ENCODE results near the gene NR1D1. TPM values are rescaled to one million over a fixed set of nuclear protein-coding genes. Genes with fewer than 3 reads are reported as not detected.

NR1D1 gene
- total and polyA plus RNA-seq, 2 of the 13 experiments (the other 11 are each of a cell fraction or from before 2014, with no cell fraction given): 2.1 to 2.7 TPM

GRCh38 chr17:40115101-40115436 lies 14.7 kb upstream of the NR1D1 start (continued):
- TF ChIP-seq KLF9 (CRISPR knock-in tag; IDR thresholded peaks at IDR 0.05; ENCODE audit: low read depth) (no peak), MYNN (CRISPR knock-in tag; IDR thresholded peaks at IDR 0.05; ENCODE audit: low read depth) (no peak), NCOA2 (CRISPR knock-in tag; IDR thresholded peaks at IDR 0.05) (no peak), STAT6 (CRISPR knock-in tag; IDR thresholded peaks at IDR 0.05; ENCODE audit: borderline replicate concordance) (no peak), ARID2 (CRISPR knock-in tag; IDR thresholded peaks at IDR 0.05; ENCODE audit: borderline replicate concordance) (no peak), REPIN1 (CRISPR knock-in tag; IDR thresholded peaks at IDR 0.05; ENCODE audit: borderline replicate concordance, low read depth) (0 out of 2 replicates have a peak, but pooled peaks have one; percentile 4), SMYD3 (CRISPR knock-in tag; IDR thresholded peaks at IDR 0.05) (peak; percentile 75; the same call in 1 of the 2 replicates), ZNF616 (CRISPR knock-in tag; IDR thresholded peaks at IDR 0.05; ENCODE audit: low read depth) (no peak), PAX8 (CRISPR knock-in tag; IDR thresholded peaks at IDR 0.05; ENCODE audit: borderline replicate concordance) (no peak), TARDBP (CRISPR knock-in tag; IDR thresholded peaks at IDR 0.05) (peak; percentile 23; the same call in 1 of the 2 replicates), GTF2F1 (IDR thresholded peaks at IDR 0.05; ENCODE audit: low read length) (no peak), ZNF639 (CRISPR knock-in tag; conservative IDR thresholded peaks at IDR 0.05) (no peak), ZNF562 (CRISPR knock-in tag; IDR thresholded peaks at IDR 0.05; ENCODE audit: borderline replicate concordance) (no peak), CBX2 (IDR thresholded peaks at IDR 0.05; ENCODE audit: low read depth, low read length) (no peak), CBX2 (CRISPR knock-in tag; IDR thresholded peaks at IDR 0.05; ENCODE audit: low read depth) (no peak), ZBTB20 (CRISPR knock-in tag; IDR thresholded peaks at IDR 0.05; ENCODE audit: borderline replicate concordance, low read depth) (no peak), HBP1 (CRISPR knock-in tag; IDR thresholded peaks at IDR 0.05; ENCODE audit: low read depth) (no peak), CCAR2 (optimal IDR thresholded peaks at IDR 0.05; ENCODE audit: low read depth, low read length) (no peak), ZNF615 (CRISPR knock-in tag; IDR thresholded peaks at IDR 0.05; ENCODE audit: borderline replicate concordance) (no peak), SRSF1 (optimal IDR thresholded peaks at IDR 0.05; ENCODE audit: low read depth, low read length) (no peak), SMAD3 (CRISPR knock-in tag; IDR thresholded peaks at IDR 0.05) (0 out of 2 replicates have a peak, but pooled peaks have one; percentile 16), RARA (CRISPR knock-in tag; IDR thresholded peaks at IDR 0.05) (no peak), ZNF280B (CRISPR knock-in tag; IDR thresholded peaks at IDR 0.05; ENCODE audit: borderline replicate concordance) (no peak)
